Natural killer cell (primary cell): ENCODE measurements around the gene SLC19A1. TPM values are rescaled to one million over a fixed set of nuclear protein-coding genes. Genes with fewer than 3 reads are reported as not detected.

Experiments
- ATAC-seq, 3 donors: fragments of 150-1000 bp in 2 of 3; fragments of 200-7000 bp in 1 of 3; cut with Tn5 transposase; 1 replicate in 1 of 3; 2 replicates in 2 of 3; pipeline ENCODE4 v1.10.0; 2021; ENCODE audit warnings: mild to moderate bottlenecking in 2 of 3, moderate library complexity in 2 of 3
- DNase-seq, 2 donors: peaks; one replicate each; pipeline versions ENCODE4 v3.0.0 to v3.0.0-alpha.2; 2013 to 2021; ENCODE audit warnings: mixed read lengths in 1 of 2
- H3K27ac ChIP-seq: one replicate; pipeline ENCODE4 v1.5.1; 2013; ENCODE audit warnings: mild to moderate bottlenecking, low read length
- H3K27me3 ChIP-seq: one replicate; pipeline ENCODE4 v1.6.1; 2013; ENCODE audit warnings: low read length; ENCODE audit not compliant: control insufficient read depth, insufficient read depth
- H3K36me3 ChIP-seq: one replicate; pipeline ENCODE4 v1.6.1; 2013; ENCODE audit warnings: low read length; ENCODE audit not compliant: control insufficient read depth, insufficient read depth
- H3K4me1 ChIP-seq: one replicate; pipeline ENCODE4 v1.6.1; 2013; ENCODE audit warnings: low read length; ENCODE audit not compliant: control insufficient read depth, insufficient read depth
- H3K4me3 ChIP-seq: one replicate; pipeline ENCODE4 v1.5.1; 2013; ENCODE audit warnings: low read length
- H3K9me3 ChIP-seq: one replicate; pipeline ENCODE4 v1.6.1; 2013; ENCODE audit warnings: low read length; ENCODE audit not compliant: control insufficient read depth, insufficient read depth
- H3K27ac Mint-ChIP-seq, 2 donors: one replicate each; pipeline ENCODE4 v1.8.0; 2022; ENCODE audit warnings: mild to moderate bottlenecking in 2 of 2, mixed read lengths in 2 of 2, moderate library complexity in 1 of 2
- H3K27me3 Mint-ChIP-seq, 2 donors: one replicate each; pipeline ENCODE4 v1.8.0; 2022; ENCODE audit warnings: low read depth in 2 of 2, mixed read lengths in 2 of 2
- H3K36me3 Mint-ChIP-seq: one replicate; pipeline ENCODE4 v1.8.0; 2022; ENCODE audit warnings: mixed read lengths
- H3K4me1 Mint-ChIP-seq, 2 donors: one replicate each; pipeline ENCODE4 v1.8.0; 2022; ENCODE audit warnings: mixed read lengths in 2 of 2
- H3K4me3 Mint-ChIP-seq: one replicate; pipeline ENCODE4 v1.8.0; 2022; ENCODE audit warnings: mild to moderate bottlenecking, moderate library complexity, mixed read lengths
- H3K9me3 Mint-ChIP-seq, 2 donors: one replicate each; pipeline ENCODE4 v1.8.0; 2022; ENCODE audit warnings: mixed read lengths in 2 of 2
- CTCF ChIP-seq: fragments of 200-600 bp; IDR thresholded peaks from one replicate; pipeline ENCODE4 v1.8.0; 2022; ENCODE audit warnings: antibody characterized with exemption
- WGBS: methylation state at CpG from one replicate; pipeline ENCODE4 v1.1.7; 2013; ENCODE audit warnings: missing lambda C conversion rate; ENCODE audit not compliant: insufficient coverage; 5-methylcytosine and 5-hydroxymethylcytosine counted together
- intact Hi-C: fragments of 100-400 bp; cut with micrococcal nuclease; formaldehyde crosslinking; loops from one replicate; pipeline ENCODE4 v1.14.2; 2022
- total RNA-seq, 4 donors: library from RNA; stranded (reverse); fragments of 120-200 nt in 1 of 4; gene quantifications; one replicate each; pipeline versions ENCODE4 v1.2.3 to v1.2.4, GENCODE V29; 2013 to 2022

The SLC19A1 gene
- total RNA-seq, 3 donors from 2014 or later (not counting 1 experiment from before 2014, with no cell fraction given) = 2.5 to 9.0 (median 4.9) TPM

DNA sequence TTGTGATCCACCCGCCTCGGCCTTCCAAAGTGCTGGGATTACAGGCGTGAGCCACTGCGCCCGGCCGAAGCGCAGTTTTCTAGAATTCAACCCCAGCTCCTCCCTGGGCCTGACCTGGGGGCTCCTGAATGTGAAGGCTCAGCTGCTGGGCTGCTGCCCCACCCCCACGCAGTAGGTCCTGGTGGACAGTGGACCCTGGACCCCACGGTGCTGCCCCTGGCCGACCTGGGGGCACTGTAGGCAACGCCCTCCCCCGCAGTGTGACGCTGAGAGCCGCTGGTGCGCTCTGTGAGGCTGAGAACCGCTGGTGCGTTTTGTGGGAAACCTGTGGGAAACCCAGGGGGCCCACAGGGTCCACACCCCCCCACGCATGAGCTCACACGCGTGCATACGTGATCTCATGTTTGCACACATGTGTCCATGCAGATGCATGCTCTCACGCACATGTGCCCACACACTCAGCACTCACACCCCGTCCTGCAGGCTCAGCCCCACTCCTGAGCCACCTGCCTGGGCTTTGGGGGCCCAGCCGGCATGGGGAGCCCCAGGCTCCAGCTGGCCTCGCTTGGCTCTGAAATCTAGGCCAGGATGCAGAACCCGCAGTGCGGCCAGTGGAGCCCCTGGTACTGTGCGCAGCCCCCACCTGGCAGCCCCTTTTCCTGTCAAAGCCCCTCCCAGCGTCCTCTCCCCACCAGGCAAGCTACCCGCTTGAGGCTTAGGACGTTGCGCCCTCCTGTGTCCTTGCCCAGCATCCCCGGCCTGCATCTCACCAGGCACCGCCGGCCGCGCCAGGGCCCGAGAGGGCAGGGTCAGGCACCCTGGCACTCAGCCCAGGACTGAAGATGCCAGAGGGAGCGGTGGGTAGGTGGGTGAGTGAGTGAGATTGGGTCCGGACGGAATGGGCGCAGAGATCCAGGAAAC lies 69.5 kb downstream of the SLC19A1 start:
- H3K4me3 ChIP-seq = no peak overlapping the region
- no peaks in the 10 kb centered on the region for H3K27me3 ChIP-seq
- no peak for TF ChIP-seq CTCF
- peaks cover 5% of the 10 kb centered on the region for H3K4me1 ChIP-seq
- no peak overlapping the region for H3K4me3 Mint-ChIP-seq
- H3K9me3 Mint-ChIP-seq = no peaks in the 10 kb centered on the region
- H3K27me3 Mint-ChIP-seq = no peaks in the 10 kb centered on the region
- no peaks in the 10 kb centered on the region for H3K9me3 ChIP-seq
- intact Hi-C loops = no loop called here
- H3K4me1 Mint-ChIP-seq = peaks cover 0 to 5% of the 10 kb centered on the region in 2 donors
- H3K36me3 Mint-ChIP-seq = no peaks in the 10 kb centered on the region
- no peaks in the 10 kb centered on the region for H3K36me3 ChIP-seq
- no peak overlapping the region for H3K27ac ChIP-seq
- WGBS = 92% methylated on average over 42 of the region's 42 CpGs
- no peak for DNase-seq
- no peak overlapping the region for H3K27ac Mint-ChIP-seq
- ATAC-seq = no peak

- Histone ChIP-seq H3K4me3 (no peak overlapping the region), H3K4me1 (no peaks in the 10 kb centered on the region), H3K27me3 (no peaks in the 10 kb centered on the region), H3K36me3 (no peaks in the 10 kb centered on the region), H3K9me3 (no peaks in the 10 kb centered on the region), H3K27ac (no peak overlapping the region)
- no peak for TF ChIP-seq CTCF
- intact Hi-C loops = no loop called here
- peaks cover 0 to 4% of the 10 kb centered on the region in 2 donors for H3K4me1 Mint-ChIP-seq
- H3K27ac Mint-ChIP-seq = no peak overlapping the region
- no peak overlapping the region for H3K4me3 Mint-ChIP-seq
- 93% methylated on average over 30 of the region's 30 CpGs for WGBS
- no peaks in the 10 kb centered on the region for H3K36me3 Mint-ChIP-seq
- H3K27me3 Mint-ChIP-seq = no peaks in the 10 kb centered on the region
- DNase-seq (no peak), ATAC-seq (no peak)
- no peaks in the 10 kb centered on the region for H3K9me3 Mint-ChIP-seq
These were observed 70.6 kb downstream of the SLC19A1 start for GRCh38 chr21:45471525-45472221.

GRCh38 chr21:45470773-45471524 lies 71.3 kb downstream of the SLC19A1 start:
- H3K36me3 ChIP-seq = no peaks in the 10 kb centered on the region
- Mint-ChIP-seq H3K9me3 (no peaks in the 10 kb centered on the region), H3K4me1 (no peaks in the 10 kb centered on the region), H3K27ac (no peak overlapping the region), H3K27me3 (no peaks in the 10 kb centered on the region), H3K4me3 (no peak overlapping the region), H3K36me3 (no peaks in the 10 kb centered on the region)
- peak in 1 of 2 donors; percentile 78 for DNase-seq
- intact Hi-C loops = no loop called here
- no peak overlapping the region for H3K27ac ChIP-seq
- H3K4me3 ChIP-seq = no peak overlapping the region
- H3K27me3 ChIP-seq = no peaks in the 10 kb centered on the region
- H3K4me1 ChIP-seq = no peaks in the 10 kb centered on the region
- no peak for ATAC-seq
- TF ChIP-seq CTCF = no peak
- H3K9me3 ChIP-seq = no peaks in the 10 kb centered on the region
- 78% methylated on average over 28 of the region's 28 CpGs for WGBS
